Upper lobe of left lung (tissue), 6 donors: ENCODE data around the gene KCNK3. TPM values are rescaled to one million over a fixed set of nuclear protein-coding genes. Genes with fewer than 3 reads are reported as not detected.
A peak's percentile ranks its signal among the peaks of the same experiment; 100 is the strongest.

Experiments used
- ATAC-seq, 2 donors: fragments of 200-7000 bp; cut with Tn5 transposase; one replicate each; pipeline ENCODE4 v1.9.1; 2022; ENCODE audit warnings: mild to moderate bottlenecking in 2 of 2, moderate library complexity in 2 of 2; ENCODE audit not compliant: low FRiP score in 2 of 2
- DNase-seq, 2 donors: peaks; one replicate each; pipeline ENCODE4 v3.0.0-alpha.2; 2019 to 2020
- H3K27ac ChIP-seq, 4 donors: fragments of 200-600 bp; sonication (generic); one replicate each; pipeline ENCODE4 v1.5.1; 2016 to 2019
- H3K27me3 ChIP-seq, 4 donors: fragments of 200-600 bp; sonication (generic); one replicate each; pipeline ENCODE4 v1.5.1; 2017 to 2019
- H3K36me3 ChIP-seq, 4 donors: fragments of 200-600 bp; sonication (generic); one replicate each; pipeline ENCODE4 v1.5.1; 2016 to 2019
- H3K4me1 ChIP-seq, 4 donors: fragments of 200-600 bp; sonication (generic); one replicate each; pipeline ENCODE4 v1.5.1; 2018 to 2019
- H3K4me3 ChIP-seq, 4 donors: fragments of 200-600 bp; sonication (generic); one replicate each; pipeline ENCODE4 v1.5.1; 2017 to 2019; ENCODE audit warnings: mild to moderate bottlenecking in 2 of 4, moderate library complexity in 1 of 4
- H3K9me3 ChIP-seq, 4 donors: fragments of 200-600 bp; sonication (generic); one replicate each; pipeline ENCODE4 v1.5.1; 2018 to 2019
- EP300 ChIP-seq, 4 donors: sonication (generic); formaldehyde crosslinking; IDR thresholded peaks; one replicate each; pipeline ENCODE4 v1.5.1; 2017; ENCODE audit warnings: antibody characterized with exemption in 4 of 4, control low read depth in 2 of 4
- POLR2A ChIP-seq, 4 donors: fragments of 450-650 bp; IDR thresholded peaks; one replicate each; pipeline ENCODE4 v1.5.1; 2016 to 2017; ENCODE audit warnings: antibody characterized with exemption in 4 of 4, mild to moderate bottlenecking in 2 of 4
- POLR2AphosphoS5 ChIP-seq, 2 donors: sonication (generic); formaldehyde crosslinking; IDR thresholded peaks; one replicate each; pipeline ENCODE4 v1.5.1; 2017; ENCODE audit warnings: antibody characterized with exemption in 2 of 2
- WGBS, 2 donors: methylation state at CpG; one replicate each; pipeline ENCODE4 v1.1.5; 2017 to 2018; 5-methylcytosine and 5-hydroxymethylcytosine counted together
- total RNA-seq, 6 donors: library from RNA; depleted of rRNA in 4 of 6; stranded (reverse); fragments of >200 nt in 4 of 6; gene quantifications; one replicate each; pipeline versions ENCODE4 v1.1.0 to v1.2.1, GENCODE V29; 2016 to 2021
- TF ChIP-seq, protein P1 (sequence below), 6 experiments: fragments of 450-650 bp in 4 of 6; fragments of 200-600 bp in 2 of 6; sonication (generic) in 2 of 6; IDR thresholded peaks; one replicate each; pipeline ENCODE4 v1.5.1; 2016 to 2019; ENCODE audit warnings: antibody characterized with exemption in 6 of 6
- donor health status: DM: no; HTN: no; CAD: no; lungs with moderate emphysema.
- donor health status: DM: no; HTN: yes; CAD: no; lungs with severe emphysema.

Gene KCNK3
- total RNA-seq, 6 donors from 2014 or later, result 3.0 to 36.1 (median 17.5) TPM

DNA sequence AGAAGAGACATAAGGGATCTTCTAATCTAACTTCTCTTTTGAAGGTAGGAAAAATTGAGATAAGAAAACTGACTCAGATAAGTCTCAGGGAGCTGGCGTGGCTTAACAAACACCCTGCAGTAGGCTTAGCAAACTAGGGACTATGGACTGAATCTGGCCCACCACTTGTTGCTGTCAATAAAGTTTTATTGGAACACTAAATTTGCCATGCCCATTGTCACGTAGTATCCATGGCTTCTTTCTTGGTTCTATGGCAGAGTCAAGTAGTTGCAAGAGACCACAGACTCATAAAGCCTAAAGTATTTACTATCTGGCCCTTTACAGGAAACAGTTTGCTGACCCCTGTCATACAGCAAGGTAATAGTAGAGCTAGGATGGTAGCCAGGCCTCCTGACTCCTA lies 24.2 kb downstream of the KCNK3 start:
- Histone ChIP-seq H3K4me3 (no peak overlapping the region), H3K27me3 (no peaks in the 10 kb centered on the region), H3K27ac (no peak overlapping the region), H3K9me3 (no peaks in the 10 kb centered on the region), H3K4me1 (peaks cover 21 to 30% (median 25%) of the 10 kb centered on the region in 4 donors), H3K36me3 (no peaks in the 10 kb centered on the region)
- TF ChIP-seq POLR2A (IDR thresholded peaks at IDR 0.05) (no peak), EP300 (IDR thresholded peaks at IDR 0.05) (no peak), POLR2AphosphoS5 (IDR thresholded peaks at IDR 0.05) (no peak)
- TF ChIP-seq, protein P1, sequence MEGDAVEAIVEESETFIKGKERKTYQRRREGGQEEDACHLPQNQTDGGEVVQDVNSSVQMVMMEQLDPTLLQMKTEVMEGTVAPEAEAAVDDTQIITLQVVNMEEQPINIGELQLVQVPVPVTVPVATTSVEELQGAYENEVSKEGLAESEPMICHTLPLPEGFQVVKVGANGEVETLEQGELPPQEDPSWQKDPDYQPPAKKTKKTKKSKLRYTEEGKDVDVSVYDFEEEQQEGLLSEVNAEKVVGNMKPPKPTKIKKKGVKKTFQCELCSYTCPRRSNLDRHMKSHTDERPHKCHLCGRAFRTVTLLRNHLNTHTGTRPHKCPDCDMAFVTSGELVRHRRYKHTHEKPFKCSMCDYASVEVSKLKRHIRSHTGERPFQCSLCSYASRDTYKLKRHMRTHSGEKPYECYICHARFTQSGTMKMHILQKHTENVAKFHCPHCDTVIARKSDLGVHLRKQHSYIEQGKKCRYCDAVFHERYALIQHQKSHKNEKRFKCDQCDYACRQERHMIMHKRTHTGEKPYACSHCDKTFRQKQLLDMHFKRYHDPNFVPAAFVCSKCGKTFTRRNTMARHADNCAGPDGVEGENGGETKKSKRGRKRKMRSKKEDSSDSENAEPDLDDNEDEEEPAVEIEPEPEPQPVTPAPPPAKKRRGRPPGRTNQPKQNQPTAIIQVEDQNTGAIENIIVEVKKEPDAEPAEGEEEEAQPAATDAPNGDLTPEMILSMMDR (IDR thresholded peaks at IDR 0.05), result no peak
- ATAC-seq, result no peak
- WGBS, 2 donors, result 87 to 93% methylated on average over 2 of the region's 2 CpGs
- no peak for DNase-seq

DNA sequence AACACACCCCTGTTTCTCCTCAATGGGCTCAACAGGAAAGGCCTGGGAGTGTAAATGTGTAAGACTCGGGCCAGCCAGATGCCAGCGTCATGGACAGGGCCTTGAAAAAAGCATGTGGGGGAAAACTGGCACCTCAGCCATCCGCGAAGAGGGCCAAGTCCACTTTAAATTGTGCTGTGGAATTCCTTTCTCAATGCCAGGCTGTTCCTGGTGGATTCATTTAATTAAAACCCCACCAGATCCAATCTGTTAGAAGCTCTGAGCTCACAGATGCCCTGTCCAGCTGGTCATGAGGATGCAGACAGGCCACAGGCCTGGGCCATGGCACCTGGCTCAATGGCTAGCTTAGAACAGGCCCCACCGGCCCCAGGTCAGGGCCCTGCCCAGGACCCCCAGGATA lies 24.8 kb downstream of the KCNK3 start:
- no peaks in the 10 kb centered on the region for H3K36me3 ChIP-seq
- ATAC-seq (no peak), DNase-seq (no peak)
- WGBS, 2 donors, result 0 to 78% methylated on average over 1 to 5 of the region's 5 CpGs
- no peaks in the 10 kb centered on the region for H3K27me3 ChIP-seq
- no peak for TF ChIP-seq POLR2AphosphoS5 (IDR thresholded peaks at IDR 0.05)
- TF ChIP-seq POLR2A (IDR thresholded peaks at IDR 0.05), result no peak
- TF ChIP-seq EP300 (IDR thresholded peaks at IDR 0.05), result no peak
- no peaks in the 10 kb centered on the region for H3K9me3 ChIP-seq
- peaks cover 22 to 30% (median 27%) of the 10 kb centered on the region in 4 donors for H3K4me1 ChIP-seq
- no peak overlapping the region for H3K27ac ChIP-seq
- H3K4me3 ChIP-seq, result no peak overlapping the region

DNA sequence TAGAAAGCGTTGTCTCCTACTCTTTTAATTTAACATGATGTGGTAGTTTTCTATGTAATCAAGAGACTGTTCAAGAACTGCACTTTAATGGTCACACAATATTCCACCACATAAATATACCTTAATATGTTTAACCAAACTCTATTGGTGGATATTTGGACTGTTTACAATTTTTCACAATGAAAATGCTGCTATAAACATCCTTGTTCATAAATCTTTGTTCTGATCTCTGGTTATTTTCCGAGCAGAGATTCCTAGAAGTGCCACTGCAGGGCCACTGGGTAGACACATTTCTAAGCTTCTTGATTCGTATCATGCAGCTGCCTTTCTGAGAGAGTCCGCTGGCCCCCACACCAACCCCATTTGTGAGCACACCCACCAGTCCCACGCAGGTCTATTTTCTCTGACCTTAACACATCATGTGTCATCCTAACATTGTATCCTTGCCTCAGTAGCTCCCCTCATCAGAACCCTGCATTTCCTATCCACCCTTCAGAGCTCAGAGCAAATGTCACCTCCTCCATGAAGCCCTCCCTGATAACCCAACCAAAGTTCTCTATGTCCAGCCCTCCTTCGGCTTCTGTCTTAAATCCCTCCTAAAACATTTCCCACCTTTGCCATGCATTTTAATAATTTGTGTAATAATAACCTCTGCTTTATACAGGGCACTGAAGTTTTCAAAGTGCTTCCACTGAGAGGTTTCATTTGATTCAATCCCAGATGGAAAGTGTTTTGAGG lies 26.6 kb downstream of the KCNK3 start:
- 77% methylated on average over 6 of the region's 6 CpGs for WGBS, 2 donors
- no peak for DNase-seq
- Histone ChIP-seq H3K9me3 (no peaks in the 10 kb centered on the region), H3K4me1 (peaks cover 35 to 42% (median 37%) of the 10 kb centered on the region in 4 donors), H3K36me3 (no peaks in the 10 kb centered on the region), H3K27ac (peak overlapping the region in 1 of 4 donors; percentile 15), H3K4me3 (no peak overlapping the region), H3K27me3 (no peaks in the 10 kb centered on the region)
- TF ChIP-seq EP300 (IDR thresholded peaks at IDR 0.05) (no peak), POLR2AphosphoS5 (IDR thresholded peaks at IDR 0.05) (no peak)
- ATAC-seq, result no peak

DNA sequence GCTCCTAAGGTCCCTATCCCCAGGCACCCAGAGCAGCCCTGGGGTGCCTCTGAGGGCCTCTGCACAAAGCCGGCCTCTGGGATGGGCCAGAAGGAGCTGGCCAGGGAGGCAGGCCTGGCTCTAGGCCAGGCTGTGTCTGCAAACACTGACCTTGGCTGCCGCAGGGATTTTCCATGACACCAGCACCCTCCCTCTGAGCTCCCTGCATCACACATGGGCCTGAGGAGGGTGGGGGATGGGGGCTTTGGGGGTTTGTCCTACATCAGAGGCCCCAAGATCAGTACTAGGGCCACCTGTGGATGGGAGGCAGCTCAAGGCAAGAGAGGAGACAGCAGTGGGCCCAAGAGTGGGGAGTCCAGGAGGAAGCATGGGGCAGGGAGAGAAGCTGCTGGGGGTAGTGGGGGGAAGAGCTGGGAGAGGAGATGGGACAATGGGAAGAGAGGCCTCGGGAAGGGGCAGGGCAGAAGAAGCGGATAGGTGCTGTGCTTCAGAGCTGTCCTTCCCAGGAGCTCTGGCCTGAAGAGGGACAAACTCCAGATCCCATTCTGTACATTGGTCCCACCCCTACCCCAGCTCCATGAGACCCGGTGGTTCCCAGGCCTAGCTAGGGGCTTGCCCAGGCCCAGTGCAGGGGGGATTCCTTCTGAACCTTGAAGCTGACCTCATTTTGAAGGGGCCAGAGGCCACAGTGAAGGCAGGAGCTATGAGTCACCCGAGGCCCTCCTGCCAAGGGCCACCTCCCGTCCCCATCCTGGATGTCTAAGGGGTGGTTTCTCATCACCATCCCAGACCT lies 28.0 kb downstream of the KCNK3 start:
- TF ChIP-seq POLR2A (IDR thresholded peaks at IDR 0.05) (no peak), EP300 (IDR thresholded peaks at IDR 0.05) (peak in 2 of 4 donors; percentile 48 to 75), POLR2AphosphoS5 (IDR thresholded peaks at IDR 0.05) (peak; percentile 45 to 49)
- TF ChIP-seq, protein P1 (IDR thresholded peaks at IDR 0.05), result no peak
- Histone ChIP-seq H3K36me3 (no peaks in the 10 kb centered on the region), H3K4me3 (no peak overlapping the region), H3K4me1 (peaks cover 37 to 48% (median 44%) of the 10 kb centered on the region in 4 donors), H3K9me3 (no peaks in the 10 kb centered on the region), H3K27me3 (no peaks in the 10 kb centered on the region), H3K27ac (peak overlapping the region; percentile 57 to 87 (median 74))
- DNase-seq (peak in 1 of 2 donors; percentile 85), ATAC-seq (peak; percentile 35 to 54)
- 38 to 67% methylated on average over 3 to 7 of the region's 7 CpGs for WGBS, 2 donors

DNA sequence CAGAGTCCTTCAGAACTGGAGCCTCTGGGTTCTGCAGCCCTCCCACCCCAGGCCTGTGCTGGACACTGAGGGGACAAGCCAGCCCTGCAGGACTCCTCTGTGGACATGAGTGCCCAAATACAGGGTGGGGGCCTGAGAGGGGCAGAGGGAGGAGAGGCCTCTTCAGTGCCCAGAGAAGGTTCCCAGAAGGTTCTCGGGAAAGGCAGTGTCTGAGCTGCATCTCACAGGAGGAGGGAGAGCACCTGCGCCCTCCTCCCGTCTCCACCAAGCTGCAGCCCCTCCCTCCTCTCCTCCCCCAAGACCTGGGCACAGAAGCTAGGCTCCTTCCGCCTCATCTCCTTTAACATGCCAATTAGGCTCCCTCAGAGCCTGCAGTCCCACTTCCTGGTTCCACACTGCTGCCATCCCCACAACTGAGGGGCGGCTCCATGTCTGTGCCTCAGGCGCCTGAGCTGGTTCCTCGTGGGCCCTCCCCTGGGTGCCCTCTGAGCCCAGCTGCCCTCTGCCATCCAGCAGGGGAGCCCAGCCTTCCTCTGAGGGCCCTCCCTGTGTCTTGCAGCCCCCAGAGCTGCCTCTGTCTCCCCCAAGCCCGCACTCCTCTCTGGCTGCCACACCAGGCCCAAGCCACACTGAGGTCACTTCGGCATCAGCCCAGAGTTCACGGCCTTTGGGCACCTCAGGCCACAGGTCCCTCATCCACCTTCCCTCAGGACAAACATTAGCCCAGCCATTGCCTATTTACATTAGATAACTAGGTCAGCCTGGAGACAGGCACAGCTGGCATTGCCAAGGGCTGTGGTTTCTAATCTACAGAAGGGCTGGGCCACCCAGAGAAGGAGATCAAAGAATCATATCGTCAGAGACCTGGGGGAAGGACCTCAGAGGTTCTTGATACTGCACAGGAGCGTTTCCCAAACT lies 28.9 kb downstream of the KCNK3 start:
- peak in 1 of 2 donors; percentile 34 for ATAC-seq
- WGBS, 2 donors, result 71 to 72% methylated on average over 9 to 12 of the region's 12 CpGs

More for the DNA sequence above, 28.9 kb downstream of the KCNK3 start:
- Histone ChIP-seq H3K4me1 (peaks cover 37 to 48% (median 44%) of the 10 kb centered on the region in 4 donors), H3K9me3 (no peaks in the 10 kb centered on the region), H3K4me3 (no peak overlapping the region), H3K36me3 (no peaks in the 10 kb centered on the region), H3K27ac (peak overlapping the region; percentile 51 to 87 (median 74)), H3K27me3 (no peaks in the 10 kb centered on the region)
- TF ChIP-seq POLR2AphosphoS5 (IDR thresholded peaks at IDR 0.05) (no peak), POLR2A (IDR thresholded peaks at IDR 0.05) (no peak), EP300 (IDR thresholded peaks at IDR 0.05) (no peak)
- TF ChIP-seq, protein P1 (IDR thresholded peaks at IDR 0.05), result no peak
- DNase-seq, result peak in 1 of 2 donors; percentile 65
